Smooth muscle cell (in vitro differentiated cells): ENCODE data around the gene TP53BP2. TPM values are rescaled to one million over a fixed set of nuclear protein-coding genes. Genes with fewer than 3 reads are reported as not detected.
"Not testable (repeated sequence)": the region's sequence is repeated elsewhere in the genome, so short reads cannot be mapped to it uniquely, and the experiment has no call there.

Source experiments
- DNase-seq: peaks from one replicate; lab custom pipeline; 2025; ENCODE audit not compliant: unreplicated experiment; lab: John Stamatoyannopoulos, UW
- H2AFZ ChIP-seq: fragments of 200-600 bp; sonication (generic); 2 replicates; pipeline ENCODE4 v1.6.0; 2016; ENCODE audit warnings: antibody characterized with exemption, low read depth, mild to moderate bottlenecking
- H3F3A ChIP-seq: fragments of 200-600 bp; sonication (generic); 2 replicates; pipeline ENCODE4 v1.6.0; 2017; ENCODE audit warnings: antibody characterized with exemption, low read depth
- H3K27ac ChIP-seq: fragments of 200-600 bp; sonication (generic); 2 replicates; pipeline ENCODE4 v1.5.1; 2016; ENCODE audit warnings: low read depth, mild to moderate bottlenecking
- H3K27me3 ChIP-seq: fragments of 200-600 bp; sonication (generic); 2 replicates; pipeline ENCODE4 v1.6.1; 2016; ENCODE audit warnings: low read depth, mild to moderate bottlenecking
- H3K36me3 ChIP-seq: fragments of 200-600 bp; sonication (generic); 2 replicates; pipeline ENCODE4 v1.5.1; 2016; ENCODE audit warnings: low read depth
- H3K4me1 ChIP-seq: fragments of 200-600 bp; sonication (generic); 2 replicates; pipeline ENCODE4 v1.5.1; 2016; ENCODE audit warnings: low read depth
- H3K4me2 ChIP-seq: fragments of 200-600 bp; sonication (generic); 2 replicates; pipeline ENCODE4 v1.6.0; 2016; ENCODE audit warnings: mild to moderate bottlenecking
- H3K4me3 ChIP-seq: fragments of 200-600 bp; sonication (generic); 2 replicates; pipeline ENCODE4 v1.5.1; 2016; ENCODE audit warnings: mild to moderate bottlenecking
- H3K79me2 ChIP-seq: fragments of 200-600 bp; sonication (generic); 2 replicates; pipeline ENCODE4 v1.6.0; 2016; ENCODE audit warnings: low read depth, mild to moderate bottlenecking
- H3K9ac ChIP-seq: fragments of 200-600 bp; sonication (generic); 2 replicates; pipeline ENCODE4 v1.6.0; 2016; ENCODE audit warnings: low read depth
- H3K9me3 ChIP-seq: fragments of 200-600 bp; sonication (generic); replicated peaks from 2 replicates; pipeline ENCODE4 v1.5.1; 2016; ENCODE audit warnings: low read depth
- H4K20me1 ChIP-seq: fragments of 200-600 bp; sonication (generic); 2 replicates; pipeline ENCODE4 v1.6.0; 2016; ENCODE audit warnings: low read depth
- CTCF ChIP-seq: fragments of 200-600 bp; sonication (generic); IDR thresholded peaks from 2 replicates; pipeline ENCODE4 v1.5.1; 2017; ENCODE audit warnings: borderline replicate concordance, mild to moderate bottlenecking, antibody characterized with exemption; ENCODE audit not compliant: insufficient read depth, poor library complexity, severe bottlenecking
- WGBS: methylation state at CpG from one replicate; pipeline ENCODE4 v1.1.7; 2016; ENCODE audit warnings: low lambda C conversion rate; 5-methylcytosine and 5-hydroxymethylcytosine counted together
- polyA plus RNA-seq: library from polyadenylated mRNA; unstranded; fragments of >200 nt; fragmentation: Nextera tagmentation; extraction: Ambion mirVana; gene quantifications from 2 replicates; pipeline ENCODE4 v1.2.1, GENCODE V29; 2016
- total RNA-seq: library from RNA; depleted of rRNA; stranded (reverse); fragments of >200 nt; gene quantifications from 2 replicates; pipeline ENCODE4 v1.2.3, GENCODE V29; 2014

TP53BP2 gene
- total and polyA plus RNA-seq, 2 experiments from 2014 or later = 11.8 to 30.8 TPM

DNA sequence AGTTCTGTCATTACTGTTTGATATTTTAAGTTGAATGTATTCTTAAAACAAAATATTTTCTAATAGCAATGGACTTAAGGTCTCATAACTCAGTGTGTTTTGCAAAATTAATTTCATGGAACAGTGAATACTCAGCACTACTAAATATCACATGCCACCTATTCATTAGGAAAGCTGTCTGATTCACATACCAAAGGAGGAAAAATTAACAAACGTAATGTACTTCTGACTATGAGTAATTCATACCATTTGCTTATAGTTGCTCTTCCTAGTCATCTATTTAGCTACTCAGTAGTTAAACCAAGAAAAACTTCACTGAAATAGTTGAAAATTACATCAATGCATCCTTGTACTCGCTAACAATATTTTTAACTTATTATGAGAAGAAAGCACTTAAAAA lies 35.2 kb downstream of the TP53BP2 start:
- H3F3A ChIP-seq = no peaks in the 10 kb centered on the region
- TF ChIP-seq CTCF = no peak
- no peak overlapping the region for H3K9ac ChIP-seq
- no peaks in the 10 kb centered on the region for H3K9me3 ChIP-seq
- H3K36me3 ChIP-seq = peaks cover 6% of the 10 kb centered on the region
- no peak overlapping the region for H3K27ac ChIP-seq
- H3K4me1 ChIP-seq = no peaks in the 10 kb centered on the region
- H4K20me1 ChIP-seq = peaks cover 18% of the 10 kb centered on the region
- no peaks in the 10 kb centered on the region for H3K27me3 ChIP-seq
- H3K4me2 ChIP-seq = no peak overlapping the region
- no peak overlapping the region for H3K4me3 ChIP-seq
- no peak for DNase-seq
- H3K79me2 ChIP-seq = peaks cover 17% of the 10 kb centered on the region
- 88% methylated on average over 2 of the region's 2 CpGs for WGBS
- H2AFZ ChIP-seq = no peak overlapping the region

- H3K27ac ChIP-seq, H3F3A ChIP-seq, DNase-seq, H3K4me3 ChIP-seq, H2AFZ ChIP-seq, H3K9ac ChIP-seq, H3K36me3 ChIP-seq, H3K4me2 ChIP-seq, H3K9me3 ChIP-seq, H3K4me1 ChIP-seq, H3K27me3 ChIP-seq: not testable (repeated sequence)
- peaks cover 10% of the 10 kb centered on the region for H3K79me2 ChIP-seq
- WGBS = 86% methylated on average over 4 of the region's 4 CpGs
- H4K20me1 ChIP-seq = peaks cover 11% of the 10 kb centered on the region
Observed at GRCh38 chr1:223809905-223810304, 35.8 kb downstream of the TP53BP2 start.

DNA sequence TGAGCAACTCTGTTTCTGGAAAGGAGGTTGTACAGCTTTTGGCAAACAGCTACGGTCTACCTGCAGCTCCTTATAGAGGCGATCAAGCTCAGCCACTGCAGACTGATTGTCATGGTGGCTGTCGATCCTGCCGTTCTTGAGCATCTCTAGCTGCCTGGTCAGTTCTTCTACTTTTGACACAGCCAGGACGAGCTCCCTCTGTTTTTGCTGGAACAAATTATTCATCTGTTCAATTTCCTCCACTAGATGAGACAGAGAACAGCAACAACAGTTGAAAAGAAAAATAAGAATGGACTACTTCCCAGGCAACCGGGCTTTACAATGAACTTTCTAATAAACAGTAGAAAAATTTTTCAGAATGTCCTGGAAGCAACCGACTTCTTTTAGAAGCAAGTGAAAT lies 42.5 kb downstream of the TP53BP2 start:
- H3K36me3 ChIP-seq = peaks cover 39% of the 10 kb centered on the region

GRCh38 chr1:223802602-223803001 lies 43.1 kb downstream of the TP53BP2 start:
- TF ChIP-seq CTCF = no peak

More for the DNA sequence above, 42.5 kb downstream of the TP53BP2 start:
- WGBS = 96% methylated on average over 7 of the region's 7 CpGs
- Histone ChIP-seq H3F3A (no peaks in the 10 kb centered on the region), H3K27ac (no peak overlapping the region), H3K27me3 (no peaks in the 10 kb centered on the region), H3K4me3 (no peak overlapping the region), H3K9ac (no peak overlapping the region), H3K4me1 (no peaks in the 10 kb centered on the region), H3K79me2 (no peaks in the 10 kb centered on the region), H3K4me2 (no peak overlapping the region), H3K9me3 (no peaks in the 10 kb centered on the region), H2AFZ (no peak overlapping the region), H4K20me1 (no peaks in the 10 kb centered on the region)
- no peak for DNase-seq
- TF ChIP-seq CTCF = no peak

More at GRCh38 chr1:223802602-223803001, 43.1 kb downstream of the TP53BP2 start:
- Histone ChIP-seq H3K36me3 (peaks cover 39% of the 10 kb centered on the region), H3K4me2 (no peak overlapping the region), H3K79me2 (no peaks in the 10 kb centered on the region), H3K4me3 (no peak overlapping the region), H2AFZ (no peak overlapping the region), H3K27ac (no peak overlapping the region), H3K9ac (no peak overlapping the region), H3F3A (no peaks in the 10 kb centered on the region), H4K20me1 (no peaks in the 10 kb centered on the region), H3K27me3 (no peaks in the 10 kb centered on the region), H3K4me1 (no peaks in the 10 kb centered on the region), H3K9me3 (no peaks in the 10 kb centered on the region)
- DNase-seq = no peak
- 92% methylated on average over 4 of the region's 4 CpGs for WGBS
